T-helper 1 cell treated with Interleukin-12 subunit alpha and Interleukin-12 subunit beta and Interleukin-4 antibody, amounts not matched to agents 30 ng/mL and 1 ng/mL, for 36 hours (primary cell): ENCODE results near the gene FSHR. TPM values are rescaled to one million over a fixed set of nuclear protein-coding genes. Genes with fewer than 3 reads are reported as not detected.

Experiments
- intact Hi-C: fragments of 100-400 bp; cut with micrococcal nuclease; formaldehyde crosslinking; loops from one replicate; pipeline ENCODE4 v1.15.1; 2024
- total RNA-seq: library from RNA; stranded (reverse); gene quantifications from 2 replicates; pipeline ENCODE4 v1.2.3, GENCODE V29; 2022

The FSHR gene
- total RNA-seq, 1 donor from 2014 or later, result not detected

- intact Hi-C loops, result no loop called here
Observed at GRCh38 chr2:48968011-48968410, 186.3 kb downstream of the FSHR start.

DNA sequence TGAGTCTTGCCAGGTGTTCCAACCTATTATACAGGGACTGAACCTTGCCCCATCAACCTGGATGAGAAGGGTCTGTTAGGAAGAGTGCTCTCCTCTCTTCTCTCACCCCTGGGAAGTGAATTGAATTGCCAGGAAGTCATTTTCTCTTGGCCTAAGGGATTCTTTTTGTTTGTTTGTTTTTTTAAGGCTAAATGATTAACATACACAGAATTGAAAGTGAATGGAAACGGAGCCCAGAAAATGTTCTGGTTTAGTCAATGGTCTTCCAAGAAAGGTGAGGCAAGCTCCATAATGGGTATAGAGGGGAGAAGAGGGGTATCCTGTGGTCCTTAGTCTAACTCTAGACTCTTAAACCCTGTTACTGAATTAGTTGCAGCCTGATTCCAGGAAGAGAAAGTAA, 189.1 kb downstream of the FSHR start:
- intact Hi-C loops, result no loop called here

DNA sequence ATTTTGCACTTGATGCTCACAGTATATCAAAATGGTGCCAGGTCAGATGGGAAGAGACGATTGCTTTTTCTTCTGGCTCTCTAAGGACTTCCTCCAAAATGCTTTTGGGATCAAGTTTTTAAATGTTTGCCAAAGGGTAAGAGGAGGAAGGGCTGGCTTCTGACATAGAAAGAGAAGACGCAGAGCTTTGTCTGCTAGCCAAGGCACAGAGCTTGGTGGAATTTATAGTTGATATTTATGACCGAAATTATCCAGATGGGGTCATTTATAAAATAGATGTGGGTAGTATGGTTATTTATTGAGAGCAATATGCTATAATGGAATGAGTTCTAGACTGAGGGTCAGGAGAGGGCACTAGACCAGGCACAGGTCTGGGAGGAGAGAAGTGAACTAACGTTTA, 193.3 kb downstream of the FSHR start:
- intact Hi-C loops, result no loop called here

DNA sequence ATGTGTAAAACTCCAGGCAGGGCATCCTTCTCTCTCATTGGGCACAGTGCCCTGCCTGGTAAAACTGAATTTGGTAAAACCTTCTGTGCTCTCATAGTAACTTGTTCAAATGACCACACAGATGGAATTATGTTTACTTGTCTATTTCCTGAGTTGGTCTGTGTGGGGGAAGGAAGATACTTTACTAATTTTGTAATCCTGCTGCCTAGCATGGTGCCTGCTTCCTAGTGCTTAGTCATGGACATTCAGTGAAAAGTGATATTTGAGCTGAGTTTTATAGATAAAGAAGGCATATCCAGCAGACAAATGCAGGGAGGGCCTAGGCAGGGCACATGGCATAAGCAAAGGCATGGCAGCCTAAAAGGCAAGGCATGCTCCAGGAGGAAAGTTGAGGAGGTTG, 199.4 kb downstream of the FSHR start:
- intact Hi-C loops, result no loop called here

- intact Hi-C loops, result no loop called here
Observed at GRCh38 chr2:48954311-48954710, 200.0 kb downstream of the FSHR start.

- intact Hi-C loops, result no loop called here
Observed at GRCh38 chr2:48952614-48953013, 201.7 kb downstream of the FSHR start.

DNA sequence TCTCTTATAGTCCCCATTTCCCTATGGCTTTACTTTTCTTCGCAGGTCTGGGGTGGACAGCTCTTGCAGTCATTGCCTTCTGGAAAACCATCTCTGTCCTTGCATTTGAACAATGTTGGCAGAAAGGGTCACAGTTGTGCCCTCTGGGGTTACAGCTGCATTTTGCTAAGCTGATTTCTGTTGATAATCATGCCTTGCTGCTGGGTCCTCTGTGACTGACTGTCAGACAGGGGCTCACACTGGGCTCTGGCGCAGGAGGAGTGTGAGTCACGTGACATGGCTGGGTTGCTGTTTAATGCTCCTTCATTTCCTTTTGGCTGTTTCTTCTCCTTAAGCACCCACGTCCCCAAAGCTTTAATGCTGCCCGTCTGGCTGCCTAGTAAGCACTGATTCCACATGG, 202.2 kb downstream of the FSHR start:
- intact Hi-C loops, result no loop called here

DNA sequence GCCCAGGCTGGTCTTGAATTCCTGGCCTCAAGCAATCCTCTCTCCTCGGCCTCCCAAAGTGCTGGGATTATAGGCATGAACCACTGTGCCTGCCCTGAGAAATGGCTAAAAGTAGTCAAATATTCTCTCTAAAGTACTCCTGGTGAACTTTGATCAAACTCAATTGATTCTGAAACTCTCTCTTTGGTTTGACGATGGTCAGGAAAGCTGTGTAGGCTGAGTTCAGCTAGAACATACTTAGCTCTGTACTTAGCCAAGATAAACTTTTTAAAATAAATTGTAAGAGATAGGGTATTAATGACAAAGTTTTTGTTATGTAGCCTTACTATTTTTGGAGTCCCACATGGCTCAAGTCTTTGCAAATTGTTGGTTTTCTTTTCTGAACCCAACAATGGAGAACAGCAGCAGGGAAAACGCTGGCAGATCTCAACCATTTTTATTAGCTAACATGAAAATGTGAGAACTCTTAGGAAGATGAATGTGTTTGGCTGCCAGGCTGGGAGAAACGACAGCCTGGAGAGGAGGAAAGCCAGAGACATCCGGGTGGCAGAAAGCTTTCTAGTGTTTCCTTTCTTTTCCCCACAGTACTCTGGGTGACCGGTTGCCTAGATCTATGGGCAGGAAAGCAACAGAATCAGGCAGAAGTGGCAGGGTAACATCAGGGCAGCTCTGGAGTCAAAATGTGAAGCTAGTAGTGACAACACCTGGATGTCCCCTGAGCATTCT, 205.8 kb downstream of the FSHR start:
- intact Hi-C loops, result no loop called here

DNA sequence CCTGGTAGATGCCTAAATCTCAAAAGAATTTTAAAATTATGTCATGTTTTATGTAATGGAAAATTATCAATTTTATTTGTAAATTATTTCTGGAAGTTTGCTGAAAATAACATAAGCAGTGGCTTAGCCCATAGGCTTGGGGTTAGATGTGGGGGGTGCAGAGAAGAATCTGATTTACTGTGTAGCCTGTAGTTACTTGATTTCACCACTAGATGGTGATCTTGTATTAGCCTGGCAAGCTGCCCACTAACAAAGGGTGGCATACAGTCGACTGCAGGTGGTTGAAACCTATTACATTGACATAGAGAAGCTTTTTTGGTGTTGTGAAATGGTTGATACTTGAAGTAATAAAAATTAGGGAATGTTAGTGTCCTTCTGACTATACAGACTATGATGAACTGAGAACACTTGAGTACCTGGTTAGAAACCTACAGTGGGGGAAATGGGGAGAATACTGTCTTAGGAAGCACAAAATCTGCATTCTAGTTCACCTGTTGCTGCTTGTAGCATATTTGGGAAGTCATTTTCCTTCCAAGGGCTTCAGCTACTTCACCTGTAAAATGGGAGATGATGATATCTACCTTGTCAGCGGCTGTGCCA, 207.8 kb downstream of the FSHR start:
- intact Hi-C loops, result loop anchor here (1.0 kb wide), 1 partner anchor 1545 kb away; no protein-coding TSS in a partner anchor

GRCh38 chr2:48944956-48945355, 209.4 kb downstream of the FSHR start:
- intact Hi-C loops, result no loop called here

GRCh38 chr2:48943436-48943835, 210.9 kb downstream of the FSHR start:
- intact Hi-C loops, result no loop called here

DNA sequence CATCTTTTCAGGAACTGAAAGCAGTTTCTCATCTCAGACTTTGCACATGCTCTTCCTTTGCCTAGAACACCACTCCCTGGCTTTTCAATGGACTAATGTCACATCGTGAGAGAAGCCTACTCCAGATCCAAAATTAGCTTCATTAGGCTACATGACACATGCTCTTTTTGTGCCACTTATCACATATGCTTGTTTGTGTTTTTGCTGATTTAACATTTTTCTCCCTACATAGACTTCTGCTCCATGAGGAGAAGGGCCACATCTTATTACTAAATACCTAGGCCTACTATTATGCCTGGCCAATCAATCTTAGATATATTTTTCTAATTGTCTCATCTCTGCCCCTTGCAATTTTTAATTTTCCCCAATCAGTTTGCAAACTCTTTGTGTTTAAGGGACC, 212.4 kb downstream of the FSHR start:
- intact Hi-C loops, result no loop called here

- intact Hi-C loops, result no loop called here
Observed at GRCh38 chr2:48941456-48941855, 212.9 kb downstream of the FSHR start.

DNA sequence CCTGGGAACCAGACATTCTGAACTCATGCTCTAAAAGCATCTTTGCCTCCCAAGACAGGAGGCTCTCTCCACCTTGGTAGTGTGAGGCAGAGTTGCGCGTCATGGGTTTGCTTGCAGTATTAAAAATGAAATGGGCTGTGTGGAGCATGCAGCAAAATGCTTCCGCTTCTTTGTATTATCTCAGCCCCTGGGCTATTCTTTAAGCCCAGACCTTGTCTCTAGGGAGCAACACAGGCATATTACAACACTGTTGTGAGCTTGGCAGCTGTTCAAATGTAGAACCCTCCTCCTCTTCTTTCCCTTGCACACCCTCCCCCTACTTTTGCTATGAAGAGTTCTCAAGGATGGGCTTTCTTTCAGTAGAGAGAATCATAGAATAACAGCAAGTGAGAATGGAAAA, 213.7 kb downstream of the FSHR start:
- intact Hi-C loops, result no loop called here

GRCh38 chr2:48939232-48939631, 215.1 kb downstream of the FSHR start:
- intact Hi-C loops, result no loop called here

GRCh38 chr2:48938231-48938630, 216.1 kb downstream of the FSHR start:
- intact Hi-C loops, result no loop called here

DNA sequence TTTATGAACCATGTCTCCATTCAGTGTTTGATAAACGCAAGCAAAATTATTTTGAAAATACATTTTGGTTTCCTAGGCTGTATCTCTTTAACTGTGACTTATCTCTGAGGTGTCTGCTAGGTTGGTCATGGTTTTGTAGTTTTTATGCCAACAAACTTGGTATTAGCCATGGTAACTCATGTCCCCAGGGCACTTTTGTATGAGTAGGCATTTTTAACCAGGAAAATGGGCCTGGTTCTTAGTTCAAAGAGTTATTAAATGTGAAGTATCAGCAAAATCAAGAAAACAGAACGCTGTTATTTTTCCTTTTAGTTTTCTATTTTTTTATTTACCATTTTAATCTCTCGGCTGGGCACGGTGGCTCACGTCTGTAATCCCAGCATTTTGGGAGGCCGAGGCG, 219.5 kb downstream of the FSHR start:
- intact Hi-C loops, result no loop called here

DNA sequence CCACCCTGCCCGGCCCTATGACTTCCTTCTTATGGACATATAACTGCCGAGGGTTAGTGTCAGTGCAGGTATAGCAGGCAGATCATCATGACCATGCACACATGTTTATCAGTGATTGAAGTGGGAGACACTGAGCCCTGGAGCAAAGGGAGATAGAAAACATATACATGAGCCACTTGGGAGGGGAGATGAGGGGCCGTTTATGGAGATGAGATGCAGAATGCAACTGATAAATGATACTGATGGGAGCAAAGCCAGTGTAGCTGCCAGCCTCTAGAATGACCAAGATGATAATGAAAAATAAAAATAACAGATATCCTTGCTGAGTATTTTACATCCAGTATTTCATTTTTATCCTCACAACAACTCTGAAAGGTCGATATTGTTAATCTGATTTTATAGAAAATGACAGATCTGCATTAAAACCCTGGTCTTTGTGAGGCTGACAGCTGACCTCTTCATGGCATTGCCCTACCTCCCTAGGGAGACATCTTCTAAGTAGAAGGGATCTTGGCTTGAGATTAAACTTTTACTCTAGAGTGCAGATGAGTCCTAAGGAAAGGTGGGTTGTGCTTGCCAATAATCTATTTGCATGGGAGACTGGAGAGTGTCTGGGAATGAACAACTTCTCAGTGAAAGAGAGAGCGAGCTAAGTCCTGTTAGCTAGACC, 220.4 kb downstream of the FSHR start:
- intact Hi-C loops, result no loop called here

DNA sequence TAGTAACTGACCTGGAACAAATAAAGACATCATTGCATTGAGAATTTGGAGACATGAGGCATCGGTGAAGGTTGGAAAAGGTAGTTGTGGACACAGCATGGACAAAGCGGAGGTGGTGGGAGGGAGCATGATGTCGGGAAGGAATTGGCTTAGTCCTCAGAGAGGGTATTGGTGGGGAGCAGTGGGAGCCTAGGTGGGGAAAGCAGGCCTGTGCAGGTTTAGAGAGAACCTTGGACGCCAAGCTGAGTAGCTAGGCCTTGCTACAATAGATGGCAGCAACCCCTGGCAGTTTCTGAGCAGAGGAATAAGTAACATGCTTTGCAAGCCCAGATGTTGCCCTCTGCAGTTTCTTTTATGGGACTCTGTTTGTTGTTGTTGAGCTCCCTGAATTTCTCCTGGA, 221.6 kb downstream of the FSHR start:
- intact Hi-C loops, result no loop called here

GRCh38 chr2:48929571-48930301, 224.6 kb downstream of the FSHR start:
- intact Hi-C loops, result no loop called here

DNA sequence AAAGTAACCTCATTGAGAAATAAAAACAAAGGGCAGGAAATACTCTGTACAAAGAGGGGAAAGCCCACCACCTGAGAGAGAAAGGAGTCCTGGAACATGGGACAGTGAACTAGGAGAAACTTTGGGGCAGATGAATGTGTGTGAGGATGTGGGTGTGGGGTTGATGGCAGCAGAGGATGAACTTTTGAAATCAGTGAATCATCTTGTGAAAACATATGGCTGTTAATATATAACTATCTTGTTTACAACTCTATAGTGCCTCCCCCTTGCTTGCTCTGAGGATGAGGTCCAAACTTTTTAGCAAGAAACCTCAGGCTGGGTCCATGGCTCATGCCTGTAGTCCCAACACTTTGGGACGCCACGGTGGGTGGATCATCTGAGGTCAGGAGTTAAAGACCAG, 227.0 kb downstream of the FSHR start:
- intact Hi-C loops, result no loop called here

GRCh38 chr2:48915884-48916283, 238.4 kb downstream of the FSHR start:
- intact Hi-C loops, result no loop called here
